Skeletal muscle tissue (tissue), 4 donors: ENCODE results near the gene TGFBR3. TPM values are rescaled to one million over a fixed set of nuclear protein-coding genes. Genes with fewer than 3 reads are reported as not detected.
A peak's percentile ranks its signal among the peaks of the same experiment; 100 is the strongest.

Source experiments
- H3K27ac ChIP-seq: one replicate; pipeline ENCODE4 v1.7.0; 2013; ENCODE audit warnings: mild to moderate bottlenecking, low read depth, low read length, inconsistent platforms
- H3K27me3 ChIP-seq, 3 donors: one replicate each; pipeline ENCODE4 v1.7.0; 2013; ENCODE audit warnings: low read length in 3 of 3; ENCODE audit not compliant: control insufficient read depth in 3 of 3, insufficient read depth in 3 of 3
- H3K36me3 ChIP-seq, 3 donors: one replicate each; pipeline ENCODE4 v1.7.0; 2013; ENCODE audit warnings: low read length in 3 of 3; ENCODE audit not compliant: control insufficient read depth in 3 of 3, insufficient read depth in 3 of 3
- H3K4me1 ChIP-seq, 3 donors: one replicate each; pipeline ENCODE4 v1.7.0; 2013; ENCODE audit warnings: low read length in 3 of 3, mild to moderate bottlenecking in 3 of 3; ENCODE audit not compliant: control insufficient read depth in 3 of 3, insufficient read depth in 3 of 3
- H3K4me3 ChIP-seq, 3 donors: one replicate each; pipeline ENCODE4 v1.7.0; 2013; ENCODE audit warnings: low read length in 3 of 3
- H3K9ac ChIP-seq, 3 donors: one replicate each; pipeline ENCODE4 v1.7.0; 2013; ENCODE audit warnings: low read length in 3 of 3, mild to moderate bottlenecking in 3 of 3, moderate library complexity in 2 of 3, low read depth in 1 of 3
- H3K9me3 ChIP-seq, 3 donors: one replicate each; pipeline ENCODE4 v1.7.0; 2013; ENCODE audit warnings: low read length in 3 of 3; ENCODE audit not compliant: control insufficient read depth in 3 of 3
- total RNA-seq: library from RNA; depleted of rRNA; stranded (reverse); fragments of >200 nt; gene quantifications from one replicate; pipeline ENCODE4 v1.2.3, GENCODE V29; 2014
- donor health status: Osteomylitis.

Gene TGFBR3
- total RNA-seq, 1 donor from 2014 or later: 54.3 TPM

DNA sequence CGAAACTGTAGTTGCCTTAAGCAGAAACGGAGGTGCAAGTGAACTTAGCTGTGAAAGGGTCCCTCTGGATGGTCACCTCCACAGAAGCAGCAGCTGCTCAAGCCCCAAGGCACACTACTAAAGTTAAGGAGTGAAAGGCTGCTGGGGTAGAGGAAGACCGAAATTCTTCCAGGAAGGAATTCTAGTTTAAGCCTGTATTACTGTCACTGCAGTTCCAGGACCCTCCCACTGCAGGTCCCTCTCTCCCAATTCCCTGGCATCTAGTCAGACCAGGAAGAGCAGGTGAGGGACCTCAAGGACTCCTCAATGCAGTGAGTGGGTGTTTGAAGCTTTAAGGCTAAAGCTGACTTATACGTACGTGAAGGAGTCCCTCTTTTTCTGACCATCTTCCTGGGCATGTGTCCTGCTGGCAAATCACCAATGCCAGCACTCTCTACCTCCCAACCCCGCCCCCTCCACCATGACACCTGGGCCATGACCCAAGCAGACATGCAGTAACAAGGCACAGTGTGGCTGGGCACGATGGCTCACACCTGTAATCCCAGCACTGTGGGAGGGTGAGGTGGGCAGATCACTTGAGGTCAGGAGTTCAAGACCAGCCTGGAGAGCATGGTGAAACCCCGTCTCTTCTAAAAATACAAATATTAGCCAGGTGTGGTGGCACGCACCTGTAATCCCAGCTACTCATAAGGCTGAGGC is 57.2 kb downstream of the TGFBR3 start:
- H3K9me3 ChIP-seq: no peaks in the 10 kb centered on the region
- H3K27me3 ChIP-seq: no peaks in the 10 kb centered on the region
- no peak overlapping the region for H3K9ac ChIP-seq
- peak overlapping the region in 1 of 3 donors; percentile 42 for H3K4me3 ChIP-seq
- H3K4me1 ChIP-seq: peaks cover 30 to 43% (median 32%) of the 10 kb centered on the region in 3 donors
- no peaks in the 10 kb centered on the region for H3K36me3 ChIP-seq
- H3K27ac ChIP-seq: peak overlapping the region; percentile 12

GRCh38 chr1:91827459-91828321 is 58.3 kb downstream of the TGFBR3 start:
- peak overlapping the region in 1 of 3 donors; percentile 42 for H3K4me3 ChIP-seq
- peaks cover 30 to 43% (median 32%) of the 10 kb centered on the region in 3 donors for H3K4me1 ChIP-seq
- no peaks in the 10 kb centered on the region for H3K36me3 ChIP-seq
- H3K9me3 ChIP-seq: no peaks in the 10 kb centered on the region
- H3K27ac ChIP-seq: peak overlapping the region; percentile 12
- no peak overlapping the region for H3K9ac ChIP-seq
- no peaks in the 10 kb centered on the region for H3K27me3 ChIP-seq

GRCh38 chr1:91827087-91827458 is 58.9 kb downstream of the TGFBR3 start:
- no peak overlapping the region for H3K27ac ChIP-seq
- no peak overlapping the region for H3K9ac ChIP-seq
- peaks cover 30 to 43% (median 32%) of the 10 kb centered on the region in 3 donors for H3K4me1 ChIP-seq
- no peaks in the 10 kb centered on the region for H3K36me3 ChIP-seq
- H3K4me3 ChIP-seq: no peak overlapping the region
- no peaks in the 10 kb centered on the region for H3K27me3 ChIP-seq
- no peaks in the 10 kb centered on the region for H3K9me3 ChIP-seq

DNA sequence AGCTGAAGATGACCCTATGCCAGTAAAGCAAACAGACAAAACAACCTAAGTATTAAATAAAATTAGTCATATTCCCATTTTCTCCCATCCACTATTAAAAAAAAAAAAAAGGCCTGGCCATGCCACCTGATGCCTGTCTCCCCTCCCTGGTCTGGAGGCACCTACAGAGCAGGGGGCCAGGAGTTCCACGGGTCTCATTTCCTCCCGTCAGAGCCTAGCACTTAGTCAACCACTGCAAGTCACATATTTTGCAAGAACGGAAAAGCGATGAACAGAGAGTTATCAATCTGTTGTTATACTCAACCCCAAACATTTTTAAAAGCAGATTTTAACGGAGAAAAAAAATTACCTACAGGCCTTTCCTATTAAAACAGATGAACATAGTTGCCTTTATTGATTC is 59.3 kb downstream of the TGFBR3 start:
- H3K9me3 ChIP-seq: no peaks in the 10 kb centered on the region
- no peak overlapping the region for H3K27ac ChIP-seq
- H3K36me3 ChIP-seq: no peaks in the 10 kb centered on the region
- no peak overlapping the region for H3K4me3 ChIP-seq
- no peak overlapping the region for H3K9ac ChIP-seq
- peaks cover 30 to 43% (median 32%) of the 10 kb centered on the region in 3 donors for H3K4me1 ChIP-seq
- no peaks in the 10 kb centered on the region for H3K27me3 ChIP-seq

DNA sequence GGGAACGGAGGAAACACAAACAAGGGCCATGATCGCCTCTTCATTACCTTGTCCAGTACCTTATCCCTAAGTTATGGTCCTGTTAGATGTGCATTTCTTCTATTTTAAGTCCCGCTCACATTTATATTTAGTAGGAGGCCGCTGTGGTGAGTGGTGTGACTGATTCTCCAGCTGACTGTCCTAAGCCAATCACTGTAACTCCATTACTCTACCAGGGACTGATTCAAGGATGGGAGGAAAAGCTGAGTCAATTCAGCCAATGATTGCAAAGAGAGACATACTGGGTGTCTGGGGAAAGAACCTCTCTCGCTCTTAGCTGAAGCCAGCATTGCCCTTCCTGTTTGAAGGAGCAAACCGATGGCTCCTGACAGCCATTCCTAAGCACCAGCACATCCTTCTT is 59.7 kb downstream of the TGFBR3 start:
- Histone ChIP-seq H3K9me3 (no peaks in the 10 kb centered on the region), H3K27me3 (no peaks in the 10 kb centered on the region), H3K4me3 (no peak overlapping the region), H3K36me3 (no peaks in the 10 kb centered on the region), H3K27ac (no peak overlapping the region), H3K9ac (no peak overlapping the region), H3K4me1 (peaks cover 26 to 42% (median 28%) of the 10 kb centered on the region in 3 donors)

DNA sequence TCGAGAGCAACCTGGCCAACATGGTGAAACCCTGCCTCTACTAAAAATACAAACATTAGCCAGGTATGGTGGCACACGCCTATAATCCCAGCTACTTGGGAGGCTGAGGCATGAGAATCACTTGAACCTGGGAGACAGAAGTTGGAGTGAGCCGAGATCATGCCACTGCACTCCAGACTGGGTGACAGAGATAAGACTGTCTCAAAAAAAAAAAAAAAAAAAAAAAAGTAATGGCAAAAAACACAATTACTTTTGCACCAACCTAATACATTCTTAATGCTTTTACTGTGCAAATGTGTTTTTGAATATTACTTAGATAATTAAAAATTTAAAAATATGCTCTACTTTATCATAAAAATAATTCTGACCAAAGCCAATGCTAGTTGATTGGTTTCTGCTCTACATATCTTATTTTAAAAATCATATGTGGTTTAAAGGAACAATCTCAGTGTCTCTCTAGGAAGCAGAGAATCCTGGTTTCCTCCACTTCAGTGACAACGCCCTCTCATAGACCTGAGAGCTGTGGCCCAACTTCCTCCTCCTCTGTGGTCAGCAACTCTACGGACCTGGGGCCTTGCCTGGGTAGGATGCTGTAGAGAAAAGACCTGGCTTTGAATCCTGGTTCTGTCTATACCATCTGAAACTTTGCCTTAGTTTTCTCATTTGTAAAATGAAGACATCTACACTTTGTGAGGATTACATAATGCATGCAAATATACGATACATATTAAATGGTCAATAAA is 64.7 kb downstream of the TGFBR3 start:
- no peaks in the 10 kb centered on the region for H3K27me3 ChIP-seq
- no peak overlapping the region for H3K4me3 ChIP-seq
- H3K4me1 ChIP-seq: peaks cover 16 to 30% (median 30%) of the 10 kb centered on the region in 3 donors
- no peaks in the 10 kb centered on the region for H3K9me3 ChIP-seq
- H3K36me3 ChIP-seq: no peaks in the 10 kb centered on the region
- H3K27ac ChIP-seq: no peak overlapping the region
- H3K9ac ChIP-seq: no peak overlapping the region

DNA sequence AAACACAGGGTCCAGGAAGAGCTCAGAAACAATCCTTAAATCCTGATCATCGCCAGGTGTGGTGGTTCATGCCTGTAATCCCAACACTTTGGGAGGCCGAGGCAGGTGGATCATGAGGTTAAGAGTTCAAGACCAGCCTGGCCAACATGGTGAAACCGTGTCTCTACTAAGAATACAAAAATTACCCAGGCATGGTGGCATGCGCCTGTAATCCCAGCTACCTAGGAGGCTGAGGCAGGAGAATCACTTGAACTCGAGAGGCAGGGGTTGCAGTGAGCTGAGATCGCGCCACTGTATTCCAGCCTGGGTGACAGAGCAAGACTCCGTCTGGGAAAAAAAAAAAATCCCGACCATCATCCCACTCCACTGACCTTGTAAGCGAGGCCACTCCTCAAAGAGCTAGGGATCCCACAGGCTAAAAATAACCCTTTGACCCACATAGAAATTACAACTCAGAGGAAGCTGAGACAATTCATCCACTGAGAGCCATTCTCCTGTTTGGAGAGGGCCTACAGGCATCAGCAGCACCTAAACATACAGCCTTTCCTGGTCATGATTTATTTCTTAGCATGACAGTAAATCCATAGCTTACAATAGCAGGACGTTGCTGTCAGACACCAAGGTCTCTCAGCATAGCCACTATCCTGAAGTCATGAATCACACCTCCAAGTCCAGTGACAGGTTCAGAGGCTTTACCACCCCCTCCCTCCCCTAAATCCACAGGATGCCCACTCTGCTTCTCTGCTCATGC is 66.7 kb downstream of the TGFBR3 start:
- Histone ChIP-seq H3K9ac (peak overlapping the region in 1 of 3 donors; percentile 54), H3K9me3 (no peaks in the 10 kb centered on the region)

DNA sequence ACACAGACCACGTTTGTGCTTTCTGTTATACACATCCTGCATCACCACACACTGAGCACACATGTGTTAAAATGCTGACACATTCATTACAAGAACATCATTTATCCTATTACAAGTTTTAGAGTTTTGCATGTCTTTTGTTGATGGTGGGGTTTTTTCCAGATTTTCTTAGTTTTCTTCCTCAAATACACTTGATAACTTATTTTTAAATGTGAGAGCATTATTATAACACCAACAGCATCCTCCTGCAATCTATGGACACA is 67.3 kb downstream of the TGFBR3 start:
- Histone ChIP-seq H3K9me3 (no peaks in the 10 kb centered on the region), H3K36me3 (no peaks in the 10 kb centered on the region), H3K4me1 (peaks cover 18 to 32% (median 30%) of the 10 kb centered on the region in 3 donors), H3K27me3 (no peaks in the 10 kb centered on the region), H3K27ac (peak overlapping the region; percentile 67), H3K4me3 (no peak overlapping the region), H3K9ac (no peak overlapping the region)

More for the DNA sequence above, 66.7 kb downstream of the TGFBR3 start:
- Histone ChIP-seq H3K36me3 (no peaks in the 10 kb centered on the region), H3K4me3 (no peak overlapping the region), H3K4me1 (peaks cover 16 to 32% (median 30%) of the 10 kb centered on the region in 3 donors), H3K27me3 (no peaks in the 10 kb centered on the region), H3K27ac (peak overlapping the region; percentile 67)

DNA sequence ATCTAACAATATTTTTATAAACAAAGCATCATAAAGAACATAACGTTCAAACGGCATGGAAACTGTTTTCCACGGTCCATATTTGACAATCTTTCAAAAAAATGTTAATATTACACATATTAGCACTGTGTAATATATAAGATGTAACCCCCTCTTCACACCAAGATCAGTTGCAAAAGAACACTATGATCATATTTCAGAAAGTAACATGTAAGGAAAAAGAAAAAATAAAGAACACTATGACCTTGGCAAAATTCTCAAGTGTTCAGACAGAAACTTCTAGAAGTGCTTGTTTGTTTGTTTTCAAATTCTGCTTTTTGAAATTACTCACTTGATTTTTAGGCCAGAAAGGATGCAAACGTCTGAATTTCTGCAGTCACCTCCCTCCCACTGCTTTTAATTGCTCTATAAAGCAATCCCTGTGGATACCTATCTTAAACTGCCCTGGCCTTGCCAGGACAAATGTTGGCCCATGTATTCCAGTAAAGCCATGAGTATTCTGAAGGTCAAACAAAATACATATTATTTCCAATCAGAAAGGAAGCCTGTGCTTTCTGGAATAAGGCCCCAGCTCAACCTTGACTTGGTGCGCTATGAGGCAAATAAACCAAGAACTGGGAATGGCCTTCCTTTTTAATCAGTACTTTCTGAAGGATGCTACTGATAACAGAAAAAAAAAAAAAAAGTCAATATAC is 68.6 kb downstream of the TGFBR3 start:
- no peaks in the 10 kb centered on the region for H3K27me3 ChIP-seq
- H3K9me3 ChIP-seq: no peaks in the 10 kb centered on the region
- H3K4me1 ChIP-seq: peaks cover 19 to 32% (median 30%) of the 10 kb centered on the region in 3 donors
- H3K36me3 ChIP-seq: no peaks in the 10 kb centered on the region
- H3K9ac ChIP-seq: no peak overlapping the region
- peak overlapping the region; percentile 67 for H3K27ac ChIP-seq
- H3K4me3 ChIP-seq: no peak overlapping the region
